ENCODE data around the gene NPLOC4. TPM values are rescaled to one million over a fixed set of nuclear protein-coding genes. Genes with fewer than 3 reads are reported as not detected.

NPLOC4 gene
- total and polyA plus RNA-seq, 2 of the 8 experiments (the other 6 are each of a cell fraction or from before 2014, with no cell fraction given) = 70.7 to 92.7 TPM

GRCh38 chr17:81535480-81536298 is 101.2 kb downstream of the NPLOC4 start (continued):
- TF ChIP-seq, protein P1, sequence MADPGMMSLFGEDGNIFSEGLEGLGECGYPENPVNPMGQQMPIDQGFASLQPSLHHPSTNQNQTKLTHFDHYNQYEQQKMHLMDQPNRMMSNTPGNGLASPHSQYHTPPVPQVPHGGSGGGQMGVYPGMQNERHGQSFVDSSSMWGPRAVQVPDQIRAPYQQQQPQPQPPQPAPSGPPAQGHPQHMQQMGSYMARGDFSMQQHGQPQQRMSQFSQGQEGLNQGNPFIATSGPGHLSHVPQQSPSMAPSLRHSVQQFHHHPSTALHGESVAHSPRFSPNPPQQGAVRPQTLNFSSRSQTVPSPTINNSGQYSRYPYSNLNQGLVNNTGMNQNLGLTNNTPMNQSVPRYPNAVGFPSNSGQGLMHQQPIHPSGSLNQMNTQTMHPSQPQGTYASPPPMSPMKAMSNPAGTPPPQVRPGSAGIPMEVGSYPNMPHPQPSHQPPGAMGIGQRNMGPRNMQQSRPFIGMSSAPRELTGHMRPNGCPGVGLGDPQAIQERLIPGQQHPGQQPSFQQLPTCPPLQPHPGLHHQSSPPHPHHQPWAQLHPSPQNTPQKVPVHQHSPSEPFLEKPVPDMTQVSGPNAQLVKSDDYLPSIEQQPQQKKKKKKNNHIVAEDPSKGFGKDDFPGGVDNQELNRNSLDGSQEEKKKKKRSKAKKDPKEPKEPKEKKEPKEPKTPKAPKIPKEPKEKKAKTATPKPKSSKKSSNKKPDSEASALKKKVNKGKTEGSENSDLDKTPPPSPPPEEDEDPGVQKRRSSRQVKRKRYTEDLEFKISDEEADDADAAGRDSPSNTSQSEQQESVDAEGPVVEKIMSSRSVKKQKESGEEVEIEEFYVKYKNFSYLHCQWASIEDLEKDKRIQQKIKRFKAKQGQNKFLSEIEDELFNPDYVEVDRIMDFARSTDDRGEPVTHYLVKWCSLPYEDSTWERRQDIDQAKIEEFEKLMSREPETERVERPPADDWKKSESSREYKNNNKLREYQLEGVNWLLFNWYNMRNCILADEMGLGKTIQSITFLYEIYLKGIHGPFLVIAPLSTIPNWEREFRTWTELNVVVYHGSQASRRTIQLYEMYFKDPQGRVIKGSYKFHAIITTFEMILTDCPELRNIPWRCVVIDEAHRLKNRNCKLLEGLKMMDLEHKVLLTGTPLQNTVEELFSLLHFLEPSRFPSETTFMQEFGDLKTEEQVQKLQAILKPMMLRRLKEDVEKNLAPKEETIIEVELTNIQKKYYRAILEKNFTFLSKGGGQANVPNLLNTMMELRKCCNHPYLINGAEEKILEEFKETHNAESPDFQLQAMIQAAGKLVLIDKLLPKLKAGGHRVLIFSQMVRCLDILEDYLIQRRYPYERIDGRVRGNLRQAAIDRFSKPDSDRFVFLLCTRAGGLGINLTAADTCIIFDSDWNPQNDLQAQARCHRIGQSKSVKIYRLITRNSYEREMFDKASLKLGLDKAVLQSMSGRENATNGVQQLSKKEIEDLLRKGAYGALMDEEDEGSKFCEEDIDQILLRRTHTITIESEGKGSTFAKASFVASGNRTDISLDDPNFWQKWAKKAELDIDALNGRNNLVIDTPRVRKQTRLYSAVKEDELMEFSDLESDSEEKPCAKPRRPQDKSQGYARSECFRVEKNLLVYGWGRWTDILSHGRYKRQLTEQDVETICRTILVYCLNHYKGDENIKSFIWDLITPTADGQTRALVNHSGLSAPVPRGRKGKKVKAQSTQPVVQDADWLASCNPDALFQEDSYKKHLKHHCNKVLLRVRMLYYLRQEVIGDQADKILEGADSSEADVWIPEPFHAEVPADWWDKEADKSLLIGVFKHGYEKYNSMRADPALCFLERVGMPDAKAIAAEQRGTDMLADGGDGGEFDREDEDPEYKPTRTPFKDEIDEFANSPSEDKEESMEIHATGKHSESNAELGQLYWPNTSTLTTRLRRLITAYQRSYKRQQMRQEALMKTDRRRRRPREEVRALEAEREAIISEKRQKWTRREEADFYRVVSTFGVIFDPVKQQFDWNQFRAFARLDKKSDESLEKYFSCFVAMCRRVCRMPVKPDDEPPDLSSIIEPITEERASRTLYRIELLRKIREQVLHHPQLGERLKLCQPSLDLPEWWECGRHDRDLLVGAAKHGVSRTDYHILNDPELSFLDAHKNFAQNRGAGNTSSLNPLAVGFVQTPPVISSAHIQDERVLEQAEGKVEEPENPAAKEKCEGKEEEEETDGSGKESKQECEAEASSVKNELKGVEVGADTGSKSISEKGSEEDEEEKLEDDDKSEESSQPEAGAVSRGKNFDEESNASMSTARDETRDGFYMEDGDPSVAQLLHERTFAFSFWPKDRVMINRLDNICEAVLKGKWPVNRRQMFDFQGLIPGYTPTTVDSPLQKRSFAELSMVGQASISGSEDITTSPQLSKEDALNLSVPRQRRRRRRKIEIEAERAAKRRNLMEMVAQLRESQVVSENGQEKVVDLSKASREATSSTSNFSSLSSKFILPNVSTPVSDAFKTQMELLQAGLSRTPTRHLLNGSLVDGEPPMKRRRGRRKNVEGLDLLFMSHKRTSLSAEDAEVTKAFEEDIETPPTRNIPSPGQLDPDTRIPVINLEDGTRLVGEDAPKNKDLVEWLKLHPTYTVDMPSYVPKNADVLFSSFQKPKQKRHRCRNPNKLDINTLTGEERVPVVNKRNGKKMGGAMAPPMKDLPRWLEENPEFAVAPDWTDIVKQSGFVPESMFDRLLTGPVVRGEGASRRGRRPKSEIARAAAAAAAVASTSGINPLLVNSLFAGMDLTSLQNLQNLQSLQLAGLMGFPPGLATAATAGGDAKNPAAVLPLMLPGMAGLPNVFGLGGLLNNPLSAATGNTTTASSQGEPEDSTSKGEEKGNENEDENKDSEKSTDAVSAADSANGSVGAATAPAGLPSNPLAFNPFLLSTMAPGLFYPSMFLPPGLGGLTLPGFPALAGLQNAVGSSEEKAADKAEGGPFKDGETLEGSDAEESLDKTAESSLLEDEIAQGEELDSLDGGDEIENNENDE (IDR thresholded peaks at IDR 0.05; ENCODE audit: insufficient replicate concordance, low read length) = no peak
- no peak for TF ChIP-seq FOSL1 (IDR thresholded peaks at IDR 0.05; ENCODE audit: insufficient read depth, low read depth, low read length)
- no peak for TF ChIP-seq TAF7 (optimal IDR thresholded peaks at IDR 0.05; ENCODE audit: borderline replicate concordance, low read depth, low read length)
- no peak for TF ChIP-seq RFX5 (IDR thresholded peaks at IDR 0.05; ENCODE audit: borderline replicate concordance, low read depth, low read length)
- TF ChIP-seq MAFK (IDR thresholded peaks at IDR 0.05; ENCODE audit: low read depth, low read length) = no peak
- TF ChIP-seq, protein P2, sequence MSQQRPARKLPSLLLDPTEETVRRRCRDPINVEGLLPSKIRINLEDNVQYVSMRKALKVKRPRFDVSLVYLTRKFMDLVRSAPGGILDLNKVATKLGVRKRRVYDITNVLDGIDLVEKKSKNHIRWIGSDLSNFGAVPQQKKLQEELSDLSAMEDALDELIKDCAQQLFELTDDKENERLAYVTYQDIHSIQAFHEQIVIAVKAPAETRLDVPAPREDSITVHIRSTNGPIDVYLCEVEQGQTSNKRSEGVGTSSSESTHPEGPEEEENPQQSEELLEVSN (IDR thresholded peaks at IDR 0.05) = no peak
- TF ChIP-seq SUZ12 (IDR thresholded peaks at IDR 0.05; ENCODE audit: low read length) = no peak
- TF ChIP-seq RAD21 (IDR thresholded peaks at IDR 0.05 in 1 of 2, conservative IDR thresholded peaks at IDR 0.05 in 1 of 2; ENCODE audit: low read depth in 2 of 2, low read length in 2 of 2) = no peak

Measured in H1 (cell line).